Measurements from ENCODE around the gene ATXN7L1. TPM values are rescaled to one million over a fixed set of nuclear protein-coding genes. Genes with fewer than 3 reads are reported as not detected.

ATXN7L1 gene
- total RNA-seq, 2 experiments from 2014 or later: 0.59 TPM; not detected in 1

DNA sequence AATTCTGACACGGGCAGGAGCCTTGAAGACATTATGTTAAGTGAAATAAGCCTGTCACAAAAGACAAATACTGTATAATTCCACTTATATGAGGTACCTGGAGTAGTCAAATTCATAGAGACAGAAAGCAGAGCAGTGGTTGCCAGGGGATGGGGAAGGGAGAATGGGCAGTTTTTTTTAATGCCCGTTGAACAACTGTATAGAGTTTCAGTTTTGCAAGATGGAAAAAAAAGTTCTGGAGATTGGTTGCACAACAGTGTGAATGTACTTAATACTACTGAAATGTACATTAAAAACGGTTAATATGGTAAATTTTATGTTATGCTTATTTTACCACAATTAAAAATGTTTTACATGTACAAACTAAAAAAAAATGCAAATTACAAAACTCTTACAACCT, 231.5 kb downstream of the ATXN7L1 start:
- Histone ChIP-seq H2AFZ (ENCODE audit: low read length) (no peak overlapping the region), H3K9me3 (ENCODE audit: low read length) (no peaks in the 10 kb centered on the region), H3K4me1 (ENCODE audit: insufficient read depth, low read length, poor library complexity, severe bottlenecking) (no peaks in the 10 kb centered on the region), H3K79me2 (ENCODE audit: insufficient read depth, low read depth, low read length) (no peaks in the 10 kb centered on the region), H3K27ac (ENCODE audit: low read depth, low read length, poor library complexity, severe bottlenecking) (no peak overlapping the region), H3K36me3 (ENCODE audit: insufficient read depth, low read length) (no peaks in the 10 kb centered on the region), H4K20me1 (ENCODE audit: insufficient read depth, low read length) (no peaks in the 10 kb centered on the region), H3K9me2 (ENCODE audit: insufficient read depth, low read length) (no peaks in the 10 kb centered on the region), H3K4me3 (ENCODE audit: low read depth, low read length, poor library complexity, severe bottlenecking) (no peak overlapping the region), H3K4me2 (ENCODE audit: low read length) (no peak overlapping the region)
- ChIA-PET POLR2A (interaction anchor here (0.7 kb wide), 1 partner anchor 103 kb away, joined by 3 read pairs; no protein-coding TSS in a partner anchor), CTCF (ENCODE audit: unreplicated experiment) (no interaction called here)
- BruUV-seq (replicated peaks): no TSS peak
- no peak for TF ChIP-seq EZH2phosphoT487 (IDR thresholded peaks at IDR 0.05; ENCODE audit: borderline replicate concordance, low read depth, low read length)
- TF ChIP-seq, protein P1, sequence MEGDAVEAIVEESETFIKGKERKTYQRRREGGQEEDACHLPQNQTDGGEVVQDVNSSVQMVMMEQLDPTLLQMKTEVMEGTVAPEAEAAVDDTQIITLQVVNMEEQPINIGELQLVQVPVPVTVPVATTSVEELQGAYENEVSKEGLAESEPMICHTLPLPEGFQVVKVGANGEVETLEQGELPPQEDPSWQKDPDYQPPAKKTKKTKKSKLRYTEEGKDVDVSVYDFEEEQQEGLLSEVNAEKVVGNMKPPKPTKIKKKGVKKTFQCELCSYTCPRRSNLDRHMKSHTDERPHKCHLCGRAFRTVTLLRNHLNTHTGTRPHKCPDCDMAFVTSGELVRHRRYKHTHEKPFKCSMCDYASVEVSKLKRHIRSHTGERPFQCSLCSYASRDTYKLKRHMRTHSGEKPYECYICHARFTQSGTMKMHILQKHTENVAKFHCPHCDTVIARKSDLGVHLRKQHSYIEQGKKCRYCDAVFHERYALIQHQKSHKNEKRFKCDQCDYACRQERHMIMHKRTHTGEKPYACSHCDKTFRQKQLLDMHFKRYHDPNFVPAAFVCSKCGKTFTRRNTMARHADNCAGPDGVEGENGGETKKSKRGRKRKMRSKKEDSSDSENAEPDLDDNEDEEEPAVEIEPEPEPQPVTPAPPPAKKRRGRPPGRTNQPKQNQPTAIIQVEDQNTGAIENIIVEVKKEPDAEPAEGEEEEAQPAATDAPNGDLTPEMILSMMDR (conservative IDR thresholded peaks at IDR 0.05; ENCODE audit: low read length): no peak
- DNase-seq (ENCODE audit: low spot score): no peak
- intact Hi-C loops (cut with micrococcal nuclease; ENCODE audit: unreplicated experiment): no loop called here

GRCh38 chr7:105643851-105644250, 232.5 kb downstream of the ATXN7L1 start:
- no peak for DNase-seq (ENCODE audit: low spot score)
- POLR2A ChIA-PET: no interaction called here
- H3K4me3 ChIP-seq (ENCODE audit: low read depth, low read length, poor library complexity, severe bottlenecking): no peak overlapping the region
- TF ChIP-seq, protein P1 (conservative IDR thresholded peaks at IDR 0.05; ENCODE audit: low read length): no peak
- no peak for TF ChIP-seq EZH2phosphoT487 (IDR thresholded peaks at IDR 0.05; ENCODE audit: borderline replicate concordance, low read depth, low read length)
- no peaks in the 10 kb centered on the region for H3K36me3 ChIP-seq (ENCODE audit: insufficient read depth, low read length)
- H3K9me3 ChIP-seq (ENCODE audit: low read length): no peaks in the 10 kb centered on the region
- CTCF ChIA-PET (ENCODE audit: unreplicated experiment): no interaction called here
- intact Hi-C loops (cut with micrococcal nuclease; ENCODE audit: unreplicated experiment): no loop called here
- BruUV-seq (replicated peaks): no TSS peak
- no peaks in the 10 kb centered on the region for H3K4me1 ChIP-seq (ENCODE audit: insufficient read depth, low read length, poor library complexity, severe bottlenecking)
- no peaks in the 10 kb centered on the region for H4K20me1 ChIP-seq (ENCODE audit: insufficient read depth, low read length)
- H3K4me2 ChIP-seq (ENCODE audit: low read length): no peak overlapping the region
- H3K9me2 ChIP-seq (ENCODE audit: insufficient read depth, low read length): no peaks in the 10 kb centered on the region
- H3K79me2 ChIP-seq (ENCODE audit: insufficient read depth, low read depth, low read length): no peaks in the 10 kb centered on the region
- H2AFZ ChIP-seq (ENCODE audit: low read length): no peak overlapping the region
- no peak overlapping the region for H3K27ac ChIP-seq (ENCODE audit: low read depth, low read length, poor library complexity, severe bottlenecking)

DNA sequence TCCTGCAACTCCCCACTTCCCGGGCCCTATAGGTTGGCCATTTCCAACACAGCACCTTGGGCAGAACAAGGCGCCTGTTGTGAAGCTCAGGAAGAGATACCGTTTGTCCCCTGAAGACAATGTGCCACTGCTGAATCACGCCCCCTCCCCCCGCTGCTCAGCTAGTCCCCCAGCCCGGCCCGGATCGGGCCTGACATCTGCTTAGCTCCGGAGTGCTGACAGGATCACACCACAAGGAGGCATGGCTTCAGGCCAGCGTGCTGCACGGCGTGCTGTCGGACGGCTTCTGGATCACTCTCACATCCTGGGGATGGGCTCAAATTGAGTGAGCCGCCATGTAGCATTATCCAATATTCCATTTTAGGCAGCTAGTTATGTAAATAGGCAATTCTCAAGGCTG, 233.0 kb downstream of the ATXN7L1 start:
- intact Hi-C loops (cut with micrococcal nuclease; ENCODE audit: unreplicated experiment): no loop called here
- no peaks in the 10 kb centered on the region for H3K9me3 ChIP-seq (ENCODE audit: low read length)
- POLR2A ChIA-PET: no interaction called here
- no peak for DNase-seq (ENCODE audit: low spot score)
- no peaks in the 10 kb centered on the region for H4K20me1 ChIP-seq (ENCODE audit: insufficient read depth, low read length)
- no peaks in the 10 kb centered on the region for H3K4me1 ChIP-seq (ENCODE audit: insufficient read depth, low read length, poor library complexity, severe bottlenecking)
- H3K27ac ChIP-seq (ENCODE audit: low read depth, low read length, poor library complexity, severe bottlenecking): no peak overlapping the region
- no peak overlapping the region for H3K4me3 ChIP-seq (ENCODE audit: low read depth, low read length, poor library complexity, severe bottlenecking)
- no TSS peak for BruUV-seq (replicated peaks)
- TF ChIP-seq, protein P1 (conservative IDR thresholded peaks at IDR 0.05; ENCODE audit: low read length): no peak
- no peak for TF ChIP-seq EZH2phosphoT487 (IDR thresholded peaks at IDR 0.05; ENCODE audit: borderline replicate concordance, low read depth, low read length)
- H2AFZ ChIP-seq (ENCODE audit: low read length): no peak overlapping the region
- H3K36me3 ChIP-seq (ENCODE audit: insufficient read depth, low read length): no peaks in the 10 kb centered on the region
- no peak overlapping the region for H3K4me2 ChIP-seq (ENCODE audit: low read length)
- no peaks in the 10 kb centered on the region for H3K9me2 ChIP-seq (ENCODE audit: insufficient read depth, low read length)
- CTCF ChIA-PET (ENCODE audit: unreplicated experiment): no interaction called here
- H3K79me2 ChIP-seq (ENCODE audit: insufficient read depth, low read depth, low read length): no peaks in the 10 kb centered on the region

All from OCI-LY7 (cell line).